Fibroblast of the conjunctiva (primary cell): ENCODE measurements around the gene KITLG.
"Not testable (repeated sequence)": the region's sequence is repeated elsewhere in the genome, so short reads cannot be mapped to it uniquely, and the experiment has no call there.

ENCODE experiments used
- DNase-seq: peaks from one replicate; pipeline ENCODE4 v3.0.0-alpha.2; 2010; ENCODE audit warnings: low read depth

KITLG gene

GRCh38 chr12:88575361-88575970 lies 4.8 kb downstream of the KITLG start:
- no peak for DNase-seq

- no peak for DNase-seq
Measured at GRCh38 chr12:88574278-88574677, 6.0 kb downstream of the KITLG start.

- no peak for DNase-seq
Measured at GRCh38 chr12:88573583-88573982, 6.7 kb downstream of the KITLG start.

- DNase-seq: no peak
Measured at GRCh38 chr12:88572781-88573549, 7.3 kb downstream of the KITLG start.

- peak; percentile 52 for DNase-seq
Measured at GRCh38 chr12:88571543-88571942, 8.7 kb downstream of the KITLG start.

GRCh38 chr12:88570103-88570502 lies 10.2 kb downstream of the KITLG start:
- DNase-seq: no peak

GRCh38 chr12:88566430-88566829 lies 13.8 kb downstream of the KITLG start:
- no peak for DNase-seq

GRCh38 chr12:88562846-88563582 lies 17.3 kb downstream of the KITLG start:
- DNase-seq: no peak

GRCh38 chr12:88562151-88562550 lies 18.1 kb downstream of the KITLG start:
- DNase-seq: no peak

- no peak for DNase-seq
Measured at GRCh38 chr12:88559772-88560171, 20.5 kb downstream of the KITLG start.

- DNase-seq: no peak
Measured at GRCh38 chr12:88559199-88559598, 21.1 kb downstream of the KITLG start.

GRCh38 chr12:88558340-88558867 lies 21.9 kb downstream of the KITLG start:
- no peak for DNase-seq

- DNase-seq: no peak
Measured at GRCh38 chr12:88556213-88556774, 24.0 kb downstream of the KITLG start.

GRCh38 chr12:88553941-88554658 lies 26.2 kb downstream of the KITLG start:
- peak; percentile 93 for DNase-seq

- DNase-seq: no peak
Measured at GRCh38 chr12:88552610-88553079, 27.6 kb downstream of the KITLG start.

- DNase-seq: no peak
Measured at GRCh38 chr12:88549929-88550328, 30.3 kb downstream of the KITLG start.

GRCh38 chr12:88547949-88548348 lies 32.3 kb downstream of the KITLG start:
- not testable (repeated sequence) for DNase-seq

GRCh38 chr12:88546853-88547252 lies 33.4 kb downstream of the KITLG start:
- DNase-seq: no peak

GRCh38 chr12:88546226-88546625 lies 34.0 kb downstream of the KITLG start:
- no peak for DNase-seq

GRCh38 chr12:88544991-88545980 lies 35.0 kb downstream of the KITLG start:
- DNase-seq: no peak
